MM.1S (cell line): ENCODE measurements around the gene YIF1A.
A peak's percentile ranks its signal among the peaks of the same experiment; 100 is the strongest.
"Not testable (repeated sequence)": the region's sequence is repeated elsewhere in the genome, so short reads cannot be mapped to it uniquely, and the experiment has no call there.

Experiments
- DNase-seq: peaks from one replicate; pipeline ENCODE4 v3.0.0-alpha.2; 2015
- H2AFZ ChIP-seq: fragments of 300-600 bp; sonication (generic); 2 replicates; pipeline ENCODE4 v1.6.0; 2016; ENCODE audit warnings: antibody characterized with exemption, low read length
- H3F3A ChIP-seq: fragments of 300-600 bp; sonication (generic); 2 replicates; pipeline ENCODE4 v1.6.1; 2016; ENCODE audit warnings: mild to moderate bottlenecking, antibody characterized with exemption, low read length, moderate library complexity, mixed read lengths; ENCODE audit not compliant: insufficient read depth
- H3K27ac ChIP-seq: fragments of 300-600 bp; sonication (generic); 2 replicates; pipeline ENCODE4 v1.5.1; 2016; ENCODE audit warnings: mild to moderate bottlenecking, low read length
- H3K27me3 ChIP-seq: fragments of 300-600 bp; sonication (generic); replicated peaks from 2 replicates; pipeline ENCODE4 v1.6.0; 2016; ENCODE audit warnings: low read length; ENCODE audit not compliant: insufficient read depth
- H3K36me3 ChIP-seq: fragments of 300-600 bp; sonication (generic); replicated peaks from 2 replicates; pipeline ENCODE4 v1.6.1; 2016; ENCODE audit warnings: mild to moderate bottlenecking, low read length, mixed read lengths; ENCODE audit not compliant: insufficient read depth
- H3K4me1 ChIP-seq: fragments of 300-600 bp; sonication (generic); 2 replicates; pipeline ENCODE4 v1.6.1; 2016; ENCODE audit warnings: low read length, mixed read lengths
- H3K4me2 ChIP-seq: fragments of 300-600 bp; sonication (generic); 2 replicates; pipeline ENCODE4 v1.6.0; 2016; ENCODE audit warnings: low read depth, low read length
- H3K4me3 ChIP-seq: fragments of 300-600 bp; sonication (generic); 2 replicates; pipeline ENCODE4 v1.5.1; 2016; ENCODE audit warnings: low read length, mixed read lengths
- H3K79me2 ChIP-seq: fragments of 300-600 bp; sonication (generic); 2 replicates; pipeline ENCODE4 v1.6.1; 2016; ENCODE audit warnings: mixed run types, low read length, mixed read lengths
- H3K9ac ChIP-seq: fragments of 300-600 bp; sonication (generic); 2 replicates; pipeline ENCODE4 v1.6.1; 2016; ENCODE audit warnings: low read length, mixed read lengths
- H3K9me2 ChIP-seq: fragments of 300-600 bp; sonication (generic); replicated peaks from 2 replicates; pipeline ENCODE4 v1.6.1; 2016; ENCODE audit warnings: mild to moderate bottlenecking, low read length, mixed read lengths; ENCODE audit not compliant: insufficient read depth
- H3K9me3 ChIP-seq: fragments of 300-600 bp; sonication (generic); replicated peaks from 2 replicates; pipeline ENCODE4 v1.6.1; 2016; ENCODE audit warnings: mild to moderate bottlenecking, low read length, mixed read lengths; ENCODE audit not compliant: insufficient read depth
- H4K20me1 ChIP-seq: fragments of 300-600 bp; sonication (generic); 2 replicates; pipeline ENCODE4 v1.6.1; 2016; ENCODE audit warnings: mild to moderate bottlenecking, low read length, moderate library complexity, mixed read lengths; ENCODE audit not compliant: insufficient read depth
- CTCF ChIP-seq: fragments of 300-600 bp; sonication (generic); IDR thresholded peaks from 2 replicates; pipeline ENCODE4 v1.5.1; 2016; ENCODE audit warnings: antibody characterized with exemption, low read length, mixed read lengths
- EZH2 ChIP-seq: fragments of 300-600 bp; sonication (generic); optimal IDR thresholded peaks from 2 replicates; pipeline ENCODE3; 2017; ENCODE audit warnings: low read depth, mild to moderate bottlenecking, antibody characterized with exemption, low read length, mixed read lengths
- EZH2phosphoT487 ChIP-seq: fragments of 300-600 bp; sonication (generic); IDR thresholded peaks from 2 replicates; pipeline ENCODE4 v1.6.1; 2018; ENCODE audit warnings: antibody characterized with exemption, low read length

YIF1A gene

GRCh38 chr11:66311965-66312548 is 23.1 kb upstream of the YIF1A start:
- Histone ChIP-seq H3K4me1 (no peaks in the 10 kb centered on the region), H3K9me2 (no peaks in the 10 kb centered on the region), H3K4me3 (peak overlapping the region; percentile 54), H3K27ac (peak overlapping the region; percentile 25; the same call in 1 of the 2 replicates), H3K79me2 (no peaks in the 10 kb centered on the region), H3K27me3 (peaks cover 73% of the 10 kb centered on the region), H3K9ac (no peak overlapping the region; the same call in 1 of the 2 replicates), H2AFZ (peak overlapping the region; percentile 43), H3K9me3 (no peaks in the 10 kb centered on the region), H3F3A (no peaks in the 10 kb centered on the region), H3K4me2 (peak overlapping the region; percentile 61), H4K20me1 (no peaks in the 10 kb centered on the region), H3K36me3 (no peaks in the 10 kb centered on the region)
- peak; percentile 73 for DNase-seq
- TF ChIP-seq EZH2 (no peak), CTCF (peak; percentile 69), EZH2phosphoT487 (no peak)

GRCh38 chr11:66311470-66311964 is 22.6 kb upstream of the YIF1A start:
- Histone ChIP-seq H2AFZ (0 out of 2 replicates have a peak overlapping the region, but pooled peaks have one; percentile 43), H3K9me3 (no peaks in the 10 kb centered on the region), H3K4me1 (no peaks in the 10 kb centered on the region), H3F3A (no peaks in the 10 kb centered on the region), H3K36me3 (no peaks in the 10 kb centered on the region), H3K4me3 (peak overlapping the region; percentile 54; the same call in 1 of the 2 replicates), H3K9ac (no peak overlapping the region), H4K20me1 (no peaks in the 10 kb centered on the region), H3K79me2 (no peaks in the 10 kb centered on the region), H3K27me3 (peaks cover 74% of the 10 kb centered on the region), H3K9me2 (no peaks in the 10 kb centered on the region), H3K4me2 (peak overlapping the region; percentile 61), H3K27ac (no peak overlapping the region)
- TF ChIP-seq EZH2 (no peak), CTCF (no peak), EZH2phosphoT487 (no peak)
- no peak for DNase-seq

- H3K4me1 ChIP-seq, H3K79me2 ChIP-seq, H3F3A ChIP-seq, H3K9me3 ChIP-seq, H3K27ac ChIP-seq, H2AFZ ChIP-seq, H3K9me2 ChIP-seq, H3K36me3 ChIP-seq, H3K4me2 ChIP-seq, H3K9ac ChIP-seq, DNase-seq, H3K4me3 ChIP-seq, H4K20me1 ChIP-seq: not testable (repeated sequence)
- H3K27me3 ChIP-seq = peaks cover 73% of the 10 kb centered on the region
Observed at GRCh38 chr11:66310803-66311440, 22.0 kb upstream of the YIF1A start.

- TF ChIP-seq EZH2 (no peak), CTCF (no peak), EZH2phosphoT487 (no peak)
- no peaks in the 10 kb centered on the region for H3K4me1 ChIP-seq
- H3K27ac ChIP-seq = no peak overlapping the region
- H3K36me3 ChIP-seq = no peaks in the 10 kb centered on the region
- H3K79me2 ChIP-seq = no peaks in the 10 kb centered on the region
- no peak for DNase-seq
- peaks cover 72% of the 10 kb centered on the region for H3K27me3 ChIP-seq
- H3F3A ChIP-seq = no peaks in the 10 kb centered on the region
- H2AFZ ChIP-seq = no peak overlapping the region
- no peak overlapping the region for H3K9ac ChIP-seq
- no peaks in the 10 kb centered on the region for H4K20me1 ChIP-seq
- no peaks in the 10 kb centered on the region for H3K9me3 ChIP-seq
- H3K4me3 ChIP-seq = no peak overlapping the region
- H3K9me2 ChIP-seq = no peaks in the 10 kb centered on the region
- no peak overlapping the region for H3K4me2 ChIP-seq
Observed at GRCh38 chr11:66310324-66310723, 21.4 kb upstream of the YIF1A start.
